Thoracic aorta (tissue), 2 donors: ENCODE results near the gene PLEKHA6. TPM values are rescaled to one million over a fixed set of nuclear protein-coding genes. Genes with fewer than 3 reads are reported as not detected.

Experiments
- ATAC-seq: fragments of 150-250 bp; one replicate; pipeline ENCODE4 v1.8.0; 2017; ENCODE audit warnings: low read depth; ENCODE audit not compliant: insufficient number of reproducible peaks, low FRiP score
- DNase-seq: peaks from one replicate; pipeline ENCODE4 v3.0.0-alpha.2; 2020; ENCODE audit warnings: low spot score
- H3K27ac ChIP-seq, 2 donors: fragments of 200-600 bp; sonication (generic); 1 replicate in 1 of 2; 2 replicates in 1 of 2; pipeline ENCODE4 v1.5.1; 2016; ENCODE audit warnings: mild to moderate bottlenecking in 2 of 2, moderate library complexity in 2 of 2
- H3K27me3 ChIP-seq: fragments of 200-600 bp; sonication (generic); replicated peaks from 2 replicates; pipeline ENCODE4 v1.6.0; 2016; ENCODE audit warnings: mild to moderate bottlenecking; ENCODE audit not compliant: insufficient read depth
- H3K36me3 ChIP-seq: fragments of 200-600 bp; sonication (generic); one replicate; pipeline ENCODE4 v1.5.1; 2016
- H3K4me1 ChIP-seq, 2 donors: fragments of 200-600 bp; sonication (generic); 1 replicate in 1 of 2; 2 replicates in 1 of 2; pipeline versions ENCODE4 v1.5.1 to v1.6.0; 2016; ENCODE audit warnings: low read depth in 2 of 2, mild to moderate bottlenecking in 1 of 2; ENCODE audit not compliant: control insufficient read depth in 1 of 2
- H3K4me3 ChIP-seq: fragments of 200-600 bp; sonication (generic); 2 replicates; pipeline ENCODE4 v1.5.1; 2016; ENCODE audit warnings: mild to moderate bottlenecking
- H3K9me3 ChIP-seq: fragments of 200-600 bp; sonication (generic); 2 replicates; pipeline ENCODE4 v1.5.1; 2016
- total RNA-seq, 2 donors: library from RNA; depleted of rRNA; stranded (reverse); fragments of >200 nt; gene quantifications; one replicate each; pipeline versions ENCODE4 v1.1.0 to v1.2.3, GENCODE V29; 2016
- TF ChIP-seq, protein P1 (sequence below): fragments of 200-600 bp; sonication (generic); IDR thresholded peaks from one replicate; pipeline ENCODE4 v1.5.1; 2019; ENCODE audit warnings: antibody characterized with exemption

The PLEKHA6 gene
- total RNA-seq, 2 donors from 2014 or later: 5.1 to 6.9 TPM

DNA sequence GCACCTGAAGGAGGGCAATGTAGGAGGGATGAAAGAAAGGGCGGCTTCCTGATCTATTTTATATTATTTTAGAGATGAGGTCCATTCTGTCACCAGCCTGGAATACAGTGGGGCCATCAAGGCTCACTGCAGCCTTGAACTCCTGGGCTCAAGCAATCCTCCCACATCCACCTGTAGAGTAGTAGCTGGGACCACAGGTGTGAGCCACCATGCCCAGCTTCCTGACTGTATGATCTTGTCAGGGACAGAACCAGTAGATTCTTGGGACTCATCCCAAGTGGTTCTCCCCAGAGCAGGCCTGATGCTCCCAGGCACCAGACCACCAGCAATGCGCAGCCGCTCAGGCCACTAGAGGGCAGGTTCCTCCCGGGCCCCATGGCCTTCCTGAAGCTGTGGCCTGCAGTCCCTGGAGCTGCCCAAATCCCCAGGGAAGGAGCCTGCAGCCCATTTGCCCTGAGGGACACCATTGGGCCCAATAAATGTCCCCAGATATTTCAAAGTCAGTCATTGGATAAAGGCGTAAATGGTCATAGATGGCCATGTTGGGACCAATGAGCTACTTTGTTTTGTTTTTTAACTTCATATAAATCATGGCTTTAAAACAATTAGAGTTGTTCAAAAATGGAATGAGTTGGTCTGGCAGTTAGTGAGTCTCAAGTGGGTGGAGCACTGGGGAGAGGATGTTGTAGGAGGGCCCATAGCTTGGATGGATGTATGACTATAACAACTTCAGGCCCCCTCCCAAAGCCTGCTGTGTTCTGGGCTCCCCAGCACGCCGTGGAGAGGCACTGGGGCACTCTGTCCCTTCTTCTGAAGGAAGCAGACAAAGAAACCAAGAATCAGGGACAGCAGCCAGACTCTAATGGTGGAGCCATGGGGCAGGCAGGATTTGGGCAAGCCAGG, 101.3 kb downstream of the PLEKHA6 start:
- Histone ChIP-seq H3K4me3 (no peak overlapping the region), H3K9me3 (no peaks in the 10 kb centered on the region), H3K27me3 (no peaks in the 10 kb centered on the region), H3K27ac (no peak overlapping the region), H3K4me1 (no peaks in the 10 kb centered on the region), H3K36me3 (no peaks in the 10 kb centered on the region)
- ATAC-seq (no peak), DNase-seq (no peak)
- TF ChIP-seq, protein P1, sequence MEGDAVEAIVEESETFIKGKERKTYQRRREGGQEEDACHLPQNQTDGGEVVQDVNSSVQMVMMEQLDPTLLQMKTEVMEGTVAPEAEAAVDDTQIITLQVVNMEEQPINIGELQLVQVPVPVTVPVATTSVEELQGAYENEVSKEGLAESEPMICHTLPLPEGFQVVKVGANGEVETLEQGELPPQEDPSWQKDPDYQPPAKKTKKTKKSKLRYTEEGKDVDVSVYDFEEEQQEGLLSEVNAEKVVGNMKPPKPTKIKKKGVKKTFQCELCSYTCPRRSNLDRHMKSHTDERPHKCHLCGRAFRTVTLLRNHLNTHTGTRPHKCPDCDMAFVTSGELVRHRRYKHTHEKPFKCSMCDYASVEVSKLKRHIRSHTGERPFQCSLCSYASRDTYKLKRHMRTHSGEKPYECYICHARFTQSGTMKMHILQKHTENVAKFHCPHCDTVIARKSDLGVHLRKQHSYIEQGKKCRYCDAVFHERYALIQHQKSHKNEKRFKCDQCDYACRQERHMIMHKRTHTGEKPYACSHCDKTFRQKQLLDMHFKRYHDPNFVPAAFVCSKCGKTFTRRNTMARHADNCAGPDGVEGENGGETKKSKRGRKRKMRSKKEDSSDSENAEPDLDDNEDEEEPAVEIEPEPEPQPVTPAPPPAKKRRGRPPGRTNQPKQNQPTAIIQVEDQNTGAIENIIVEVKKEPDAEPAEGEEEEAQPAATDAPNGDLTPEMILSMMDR: peak; percentile 33

DNA sequence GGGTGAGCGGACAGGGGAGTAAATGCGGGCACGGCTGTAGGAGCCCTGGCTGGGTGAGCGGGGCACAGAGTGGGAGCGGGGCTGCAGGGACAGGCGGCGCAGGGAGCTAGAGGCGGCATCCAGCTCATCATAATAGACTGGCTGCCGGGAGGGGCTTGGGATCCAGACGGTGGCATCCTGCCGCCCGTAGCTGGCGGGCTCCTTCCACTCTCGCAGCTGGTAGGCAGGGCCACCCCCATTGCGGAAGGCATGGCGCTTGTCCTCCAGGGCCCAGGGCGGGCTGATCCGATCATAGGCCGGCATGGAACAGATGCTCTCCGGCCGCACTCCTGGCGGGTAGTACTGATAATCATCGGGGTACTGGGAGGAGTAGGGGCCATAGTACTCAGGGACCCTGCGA, 102.3 kb downstream of the PLEKHA6 start:
- ATAC-seq (no peak), DNase-seq (no peak)
- TF ChIP-seq, protein P1: no peak
- H3K4me1 ChIP-seq: no peaks in the 10 kb centered on the region
- H3K4me3 ChIP-seq: no peak overlapping the region
- H3K36me3 ChIP-seq: no peaks in the 10 kb centered on the region
- no peak overlapping the region for H3K27ac ChIP-seq
- no peaks in the 10 kb centered on the region for H3K27me3 ChIP-seq
- H3K9me3 ChIP-seq: no peaks in the 10 kb centered on the region

DNA sequence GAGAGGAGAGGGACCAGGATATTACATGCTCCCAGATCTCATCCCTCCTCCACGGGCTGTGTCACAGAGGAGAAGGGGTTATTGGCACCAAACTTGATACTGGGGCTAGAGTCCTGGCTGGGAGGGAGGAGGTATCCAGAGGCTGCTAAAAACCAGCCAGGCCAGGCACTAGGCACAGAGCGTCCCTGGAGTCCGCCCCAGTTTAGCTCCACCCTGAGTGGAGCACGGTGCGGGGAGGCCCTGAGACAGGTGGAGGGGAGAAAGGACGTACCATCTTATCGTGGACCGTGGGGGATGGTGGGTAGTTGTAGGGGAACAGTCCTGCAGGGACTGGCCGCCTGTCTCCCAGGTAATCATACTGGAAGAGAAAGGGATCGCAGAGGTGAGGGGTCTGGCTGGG, 103.2 kb downstream of the PLEKHA6 start:
- Histone ChIP-seq H3K27ac (no peak overlapping the region), H3K4me1 (no peaks in the 10 kb centered on the region), H3K4me3 (no peak overlapping the region), H3K27me3 (no peaks in the 10 kb centered on the region), H3K9me3 (no peaks in the 10 kb centered on the region), H3K36me3 (no peaks in the 10 kb centered on the region)
- TF ChIP-seq, protein P1: no peak
- ATAC-seq (no peak), DNase-seq (no peak)

DNA sequence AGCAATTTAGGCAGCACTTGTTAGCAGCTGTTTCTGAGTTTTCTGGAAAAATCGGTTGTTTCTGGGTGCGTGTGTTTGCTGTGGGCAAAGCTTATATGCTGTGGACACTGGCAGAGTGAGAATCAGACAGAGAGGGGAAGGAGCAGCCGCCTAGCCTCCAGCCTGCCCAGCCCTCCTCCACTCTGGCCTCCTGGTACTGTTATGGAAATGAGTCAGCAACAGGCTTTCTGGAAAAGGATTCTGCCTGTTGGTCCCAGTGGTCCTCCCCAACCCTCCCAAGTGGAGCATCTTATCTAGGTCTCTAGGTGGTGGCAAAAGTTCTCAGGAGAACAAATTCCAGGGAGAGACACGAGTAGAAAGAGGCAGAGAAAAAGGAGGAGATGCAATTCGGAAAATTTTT, 103.8 kb downstream of the PLEKHA6 start:
- no peaks in the 10 kb centered on the region for H3K27me3 ChIP-seq
- H3K36me3 ChIP-seq: no peaks in the 10 kb centered on the region
- no peak for ATAC-seq
- no peaks in the 10 kb centered on the region for H3K4me1 ChIP-seq
- H3K9me3 ChIP-seq: no peaks in the 10 kb centered on the region
- TF ChIP-seq, protein P1: no peak
- H3K4me3 ChIP-seq: no peak overlapping the region
- H3K27ac ChIP-seq: no peak overlapping the region
- no peak for DNase-seq

DNA sequence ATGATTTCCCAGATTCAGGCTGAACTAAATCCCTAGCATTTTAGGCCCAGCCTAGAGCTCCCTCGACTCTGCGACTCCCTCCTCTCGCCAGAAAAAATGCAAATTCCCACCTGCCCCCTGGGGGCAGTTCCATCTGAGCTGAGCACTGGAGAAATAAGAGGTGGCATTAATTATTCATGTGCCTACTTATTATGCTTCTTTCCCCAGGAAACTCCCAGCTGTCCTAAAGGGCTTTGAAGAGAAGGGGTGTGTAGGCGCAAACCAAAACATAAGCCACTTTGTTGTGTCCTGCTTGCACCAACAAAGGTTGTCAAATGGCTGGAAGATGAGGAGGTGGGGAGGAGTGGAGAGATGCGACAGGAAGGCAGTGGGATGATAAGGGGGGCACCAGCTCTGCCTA, 104.5 kb downstream of the PLEKHA6 start:
- Histone ChIP-seq H3K9me3 (no peaks in the 10 kb centered on the region), H3K4me1 (no peaks in the 10 kb centered on the region), H3K27me3 (no peaks in the 10 kb centered on the region), H3K27ac (no peak overlapping the region), H3K4me3 (no peak overlapping the region), H3K36me3 (no peaks in the 10 kb centered on the region)
- TF ChIP-seq, protein P1: no peak
- no peak for DNase-seq
- ATAC-seq: no peak
